Activated CD4-positive, CD25-positive, alpha-beta regulatory T cell (primary cell): ENCODE measurements around the gene NFIX.

Source experiments
- DNase-seq, 4 experiments: peaks; one replicate each; lab custom pipeline; 2025; lab: John Stamatoyannopoulos, UW

The NFIX gene

DNA sequence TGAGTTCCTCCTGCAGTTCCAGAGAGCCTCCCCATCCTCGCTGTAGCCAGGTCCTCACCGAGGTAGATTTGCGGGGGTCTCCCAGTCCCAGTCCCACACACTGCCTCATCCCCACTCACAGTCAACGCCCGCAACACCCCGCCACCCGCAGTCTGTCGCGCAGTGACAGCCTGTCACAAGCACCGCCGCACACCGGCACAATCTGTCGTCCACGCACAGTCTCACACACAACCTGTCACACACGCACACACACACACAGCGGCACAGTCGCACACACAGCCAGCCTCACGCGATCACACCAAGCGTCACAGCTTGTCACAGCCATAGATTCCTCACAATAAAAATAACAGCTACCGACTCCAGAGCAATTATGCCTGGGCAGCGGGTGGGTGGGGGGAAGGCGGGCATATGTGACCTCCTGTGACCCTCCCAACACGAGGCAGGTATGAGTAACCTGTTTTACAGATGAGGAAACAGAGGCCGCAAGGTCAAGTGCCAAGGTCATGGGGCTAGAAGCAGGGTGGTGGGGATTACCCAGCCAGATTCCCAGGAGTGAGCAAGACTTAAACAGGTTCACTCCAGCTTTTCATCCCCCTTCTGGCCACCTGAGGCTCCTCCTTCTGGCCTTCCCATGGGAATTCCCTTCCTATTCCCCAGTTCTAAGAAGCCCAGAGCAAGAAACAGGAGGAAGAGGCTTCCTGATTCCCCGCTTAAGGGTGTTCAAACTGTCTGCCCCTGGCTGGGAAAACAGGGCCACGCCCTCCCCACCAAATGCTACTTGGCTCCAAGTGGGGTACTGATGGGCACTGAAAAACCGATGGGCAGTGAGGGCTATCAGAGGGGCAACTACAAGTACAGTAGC lies 13.9 kb downstream of the NFIX start:
- no peak for DNase-seq

DNA sequence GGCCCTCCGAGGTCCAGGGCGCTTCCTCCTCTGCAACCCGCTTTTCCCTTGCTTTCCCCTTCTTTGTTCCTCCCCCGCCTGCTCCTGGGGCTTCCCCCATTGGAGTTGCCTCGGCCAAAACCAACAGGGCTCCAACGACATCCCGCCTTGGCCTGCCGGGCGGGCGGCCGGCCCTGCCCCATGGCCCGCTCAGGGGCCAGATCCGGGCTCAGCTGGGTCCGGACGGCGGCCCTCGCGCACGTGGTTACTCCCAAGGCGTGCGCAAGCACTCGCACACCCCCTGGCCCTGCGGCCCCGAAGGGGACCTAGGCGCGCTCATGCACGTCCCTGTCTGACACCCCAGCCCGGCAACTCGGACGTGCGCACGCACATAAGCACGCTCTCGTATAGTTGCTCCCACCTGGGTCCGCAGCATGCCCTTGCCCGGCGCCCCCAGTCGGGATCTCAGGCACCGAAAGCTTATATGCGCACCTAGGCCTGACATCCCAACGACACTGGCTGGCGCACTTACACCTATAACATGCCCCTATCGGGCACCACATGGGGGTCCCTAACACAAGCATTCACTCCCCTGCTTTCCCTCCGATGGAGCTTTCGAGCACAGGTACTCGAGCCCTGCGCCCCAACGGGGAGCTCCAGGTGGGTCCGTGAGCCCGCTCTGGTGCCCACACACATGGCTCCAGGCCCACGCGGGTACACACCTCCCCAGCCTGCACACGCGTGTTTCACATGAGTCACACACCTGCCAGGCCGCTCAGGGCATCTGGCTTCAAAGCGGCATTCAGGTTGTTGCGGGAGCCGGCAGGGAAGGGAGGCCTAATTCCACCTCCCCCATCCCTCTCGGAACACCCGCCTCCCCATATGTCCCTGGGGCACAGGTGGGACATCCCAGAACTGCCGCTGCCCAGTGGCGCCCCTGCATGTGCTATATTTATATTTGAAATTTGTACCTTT lies 15.0 kb downstream of the NFIX start:
- DNase-seq, result no peak

DNA sequence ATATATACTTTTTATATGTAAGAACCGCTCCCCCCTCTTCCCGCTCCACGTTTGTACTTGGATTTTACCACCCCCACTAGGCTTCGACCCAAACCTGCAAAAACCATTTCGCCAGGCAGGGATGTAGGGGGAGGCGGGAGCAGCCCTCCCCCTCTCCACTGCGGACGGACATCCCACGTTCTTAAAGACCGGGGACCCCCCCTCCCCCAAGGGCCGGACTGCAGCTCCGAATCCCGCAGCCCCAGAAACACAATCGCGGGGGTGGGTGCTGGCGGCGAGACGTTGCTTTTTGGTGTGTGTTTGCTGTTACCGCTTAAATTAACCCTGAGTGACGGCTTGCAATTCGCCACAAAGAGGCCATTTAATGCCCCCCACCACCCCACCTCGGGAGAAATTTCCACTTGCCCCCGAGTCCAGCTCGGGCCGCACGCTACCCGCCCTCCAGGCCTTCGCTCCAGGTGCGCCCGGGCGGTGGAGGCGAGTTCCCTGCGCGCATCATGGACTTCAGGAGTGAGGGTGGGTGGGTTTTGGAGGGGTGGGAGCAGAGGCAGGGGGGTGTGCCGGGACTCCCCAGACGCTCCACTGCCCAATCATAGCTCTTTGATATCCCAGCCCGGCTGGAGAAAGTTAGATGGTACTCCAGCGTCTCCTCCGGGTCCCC lies 15.8 kb downstream of the NFIX start:
- no peak for DNase-seq

DNA sequence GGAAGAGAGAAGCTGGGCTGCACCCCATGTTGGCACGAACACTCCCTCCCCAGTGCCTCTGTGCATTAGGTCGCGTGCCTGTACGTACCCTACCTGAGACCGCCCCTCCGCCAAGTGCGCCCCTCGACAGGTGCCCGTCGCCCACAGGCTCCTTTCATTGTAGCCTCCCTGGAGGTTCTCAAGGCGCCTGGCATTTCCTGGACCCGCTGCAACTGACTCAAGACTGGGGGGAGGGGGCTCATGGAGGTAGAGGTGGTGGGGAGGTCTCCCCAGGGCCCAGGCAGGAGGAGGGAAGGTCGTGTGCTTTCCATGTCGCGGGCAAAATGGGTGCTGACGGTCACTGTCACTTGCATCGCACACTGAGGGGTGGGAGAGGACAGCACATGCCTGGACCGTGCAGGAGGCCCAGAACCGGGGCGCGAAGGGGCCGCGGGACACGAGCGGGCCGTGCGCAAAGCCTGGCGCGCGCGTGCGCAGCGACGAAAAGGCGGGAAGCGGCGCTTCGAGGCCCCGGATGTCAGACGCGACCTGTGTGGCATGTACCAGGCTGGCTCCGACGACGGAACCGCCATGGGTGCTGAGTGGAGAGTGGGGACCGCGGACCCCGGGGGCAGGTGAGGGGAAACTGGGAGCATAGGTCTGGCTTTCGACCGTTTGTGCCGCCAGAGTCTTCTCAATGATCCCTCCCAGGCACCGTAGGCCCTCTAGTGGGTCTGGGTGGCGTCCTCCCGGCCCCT lies 16.5 kb downstream of the NFIX start:
- DNase-seq, result no peak

DNA sequence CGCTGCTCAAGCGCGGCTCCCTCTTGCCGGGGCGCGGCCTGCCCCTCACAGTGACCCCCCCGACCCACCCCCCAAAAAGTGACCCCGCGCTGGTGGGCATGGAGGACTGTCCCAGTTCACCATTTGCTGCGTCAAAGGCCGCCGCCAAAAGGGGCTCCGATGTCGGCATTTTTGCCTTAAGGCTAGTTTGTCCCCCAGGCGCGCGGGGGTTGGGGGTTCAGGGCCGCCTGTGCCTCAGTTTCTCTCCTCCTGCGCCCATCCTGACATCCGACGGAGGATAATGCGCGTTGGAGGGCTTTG lies 17.1 kb downstream of the NFIX start:
- DNase-seq, result no peak

DNA sequence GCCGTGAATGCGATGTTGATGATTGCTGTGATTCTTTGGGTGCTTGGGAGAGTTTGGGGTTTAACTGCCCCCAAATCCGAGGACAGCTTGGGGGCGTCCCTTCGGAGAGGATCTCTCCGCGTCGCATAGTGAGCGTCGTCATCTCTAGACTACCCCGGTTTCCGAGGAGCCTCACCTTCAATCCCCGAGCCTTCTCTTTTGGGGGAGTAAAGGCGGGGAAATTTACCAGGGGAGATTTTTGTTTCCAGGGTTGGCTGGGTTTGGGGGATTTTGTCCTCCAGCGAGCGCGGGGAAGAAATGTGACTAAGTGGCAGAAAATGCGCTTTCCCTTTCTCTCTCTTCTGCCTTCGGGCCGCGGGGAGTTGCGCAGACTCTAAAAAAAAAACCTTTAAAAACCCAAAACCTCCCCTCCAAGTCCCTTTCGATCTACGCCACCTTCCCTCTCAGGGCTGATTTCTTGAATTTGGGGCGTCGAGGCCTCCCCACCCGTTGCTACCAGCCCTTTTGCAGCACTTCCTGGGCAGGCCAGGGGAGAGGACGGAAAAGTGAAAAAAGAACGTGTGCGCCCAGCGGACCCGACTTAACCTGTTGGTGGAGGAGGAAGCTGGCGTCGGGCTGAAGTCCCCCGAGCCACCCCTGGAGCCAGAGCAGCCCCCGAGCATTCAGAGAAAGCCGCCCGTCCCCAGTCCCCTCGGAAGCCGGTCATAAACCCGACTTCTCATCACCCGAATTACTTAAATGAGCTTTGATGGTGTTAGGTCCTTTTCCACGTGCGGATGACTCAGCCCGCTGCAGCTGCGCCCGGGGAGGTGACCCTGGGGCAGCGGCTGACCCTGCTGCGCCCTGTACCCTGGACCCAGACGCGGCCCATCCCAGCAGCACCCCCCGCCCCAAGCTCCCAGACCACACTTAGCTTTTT lies 17.7 kb downstream of the NFIX start:
- DNase-seq, result no peak

DNA sequence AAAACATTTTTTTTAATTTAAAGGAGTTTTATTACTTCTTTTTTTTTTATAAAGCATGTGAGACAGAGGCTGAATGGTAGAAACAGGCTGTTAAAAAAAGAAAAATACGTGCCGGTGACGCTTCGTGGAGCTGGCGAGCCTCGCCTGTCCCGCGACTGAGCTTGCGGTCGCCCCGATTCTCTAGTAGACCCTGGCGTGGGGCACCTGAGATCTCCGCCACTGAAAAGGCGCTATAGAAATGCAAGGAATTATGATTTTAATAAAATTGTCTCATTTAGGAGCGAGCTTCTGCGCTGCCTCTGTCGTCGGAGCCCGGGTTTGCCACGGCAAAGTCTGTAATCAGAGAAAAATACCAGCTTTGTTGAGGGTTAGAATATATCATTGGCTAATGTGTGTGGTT lies 18.4 kb downstream of the NFIX start:
- DNase-seq, result no peak

DNA sequence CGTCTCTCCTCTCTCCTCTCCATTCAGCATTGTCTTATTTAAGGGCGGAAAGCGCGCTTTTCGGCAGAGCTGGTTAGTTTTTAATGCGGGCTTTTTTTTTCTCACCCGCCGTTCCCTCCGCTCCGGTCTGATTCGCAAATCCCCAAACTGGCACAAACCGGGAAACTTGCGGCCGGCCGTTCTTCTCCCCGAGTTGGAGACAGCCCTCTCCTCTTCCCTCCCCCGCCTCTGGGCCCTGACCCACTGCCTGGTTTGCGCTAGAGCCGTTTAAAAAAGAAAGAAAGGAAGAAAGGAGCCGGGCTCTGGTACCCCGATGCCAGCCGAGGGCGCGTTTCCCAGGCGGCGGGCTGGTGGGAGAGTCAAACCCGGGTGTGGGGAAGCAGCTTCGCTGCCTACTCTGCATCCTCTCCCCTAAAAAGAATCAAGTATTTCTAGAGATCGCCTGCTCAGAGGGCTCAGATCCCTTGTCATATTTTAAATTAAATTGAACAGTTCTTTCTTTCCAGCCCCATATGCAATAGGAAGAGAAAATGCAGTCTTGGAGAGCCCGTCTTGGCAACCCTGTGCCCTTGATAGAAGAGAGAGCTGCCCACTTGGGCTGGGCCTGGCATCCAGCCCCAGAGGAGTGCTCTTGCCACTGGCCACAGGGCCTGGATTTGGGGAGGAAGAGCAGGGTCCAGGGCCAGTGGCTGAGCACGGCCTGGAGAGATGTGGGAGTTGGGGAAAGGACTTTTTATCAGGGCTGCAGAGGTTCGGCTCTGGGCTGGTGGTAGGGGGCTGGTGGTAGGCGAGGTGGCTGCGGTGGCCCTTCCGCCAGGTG lies 19.0 kb downstream of the NFIX start:
- no peak for DNase-seq

DNA sequence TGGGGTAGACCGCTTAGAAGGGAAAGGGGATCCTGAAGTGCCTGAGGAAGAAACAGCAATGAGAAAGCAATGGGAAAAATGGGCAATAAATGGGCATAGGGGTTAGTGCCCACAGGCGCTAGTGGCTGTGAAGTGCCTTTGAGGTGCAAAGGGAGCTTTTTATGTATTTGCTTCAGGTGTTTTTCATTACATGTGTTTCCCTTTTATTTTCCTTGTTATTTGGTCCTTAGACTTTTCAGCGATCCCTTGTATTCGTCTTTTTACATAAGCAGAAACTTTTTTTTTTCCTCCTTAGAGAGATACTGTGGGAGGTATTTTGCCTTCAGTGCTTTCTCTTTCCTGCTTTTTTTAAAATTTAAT lies 19.6 kb downstream of the NFIX start:
- DNase-seq, result no peak

DNA sequence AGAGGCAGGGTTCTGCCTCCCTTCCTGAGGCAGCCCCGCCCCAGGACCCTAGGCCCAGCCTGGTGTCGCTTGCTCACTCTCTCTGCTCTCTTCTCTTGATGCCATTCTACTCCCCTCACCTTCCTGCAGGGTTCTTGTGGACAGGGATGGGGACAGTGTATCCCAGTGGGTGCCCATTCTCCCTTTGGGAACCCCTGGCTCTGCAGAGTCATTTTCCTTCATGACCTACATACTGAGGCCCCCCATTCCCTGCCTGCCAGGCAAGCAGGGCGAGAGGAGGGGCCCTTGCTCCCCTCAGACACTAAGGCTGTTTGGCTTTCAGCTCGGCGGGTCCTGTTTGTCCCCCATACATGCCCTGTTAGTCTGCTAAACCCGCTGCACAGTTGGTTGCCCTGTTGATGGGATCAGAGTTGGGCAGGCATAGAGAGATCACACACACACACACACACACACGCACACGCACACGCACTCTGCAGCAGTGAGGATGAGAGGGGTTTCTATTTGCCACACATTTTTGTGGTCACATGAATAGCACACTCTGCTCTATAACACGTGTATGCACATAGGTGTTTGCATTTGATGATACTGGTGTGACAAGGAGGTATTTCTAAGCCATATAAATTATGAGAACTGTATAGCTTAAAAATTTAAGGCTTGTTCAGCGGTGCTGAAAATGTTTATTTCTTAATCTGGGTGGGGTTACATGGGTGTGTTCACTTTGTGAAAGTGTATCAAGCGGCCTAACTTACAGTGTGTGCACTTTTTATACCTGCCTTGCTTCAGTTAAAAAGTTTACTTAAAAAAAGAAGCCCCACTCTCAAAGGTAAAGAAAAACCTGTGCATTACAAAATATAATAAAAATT lies 20.3 kb downstream of the NFIX start:
- no peak for DNase-seq

DNA sequence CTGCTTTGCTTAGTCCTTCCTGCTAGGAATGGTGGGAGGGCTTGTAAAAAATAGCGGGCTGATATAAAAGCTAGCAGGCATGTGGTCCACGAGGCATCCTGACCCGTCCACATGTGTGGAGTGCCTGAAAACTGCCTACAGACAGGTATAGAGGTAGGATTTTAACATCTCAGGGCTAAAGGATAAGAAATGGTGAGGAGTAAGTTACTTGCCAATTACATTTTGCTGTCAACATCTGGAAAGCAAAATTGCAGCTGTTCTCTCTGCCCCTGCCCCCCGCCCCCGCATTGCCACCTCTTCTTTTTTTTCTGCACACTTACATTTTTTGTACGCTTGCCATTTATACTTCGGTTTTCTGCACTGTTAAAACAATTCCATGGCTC lies 21.0 kb downstream of the NFIX start:
- DNase-seq, result no peak

DNA sequence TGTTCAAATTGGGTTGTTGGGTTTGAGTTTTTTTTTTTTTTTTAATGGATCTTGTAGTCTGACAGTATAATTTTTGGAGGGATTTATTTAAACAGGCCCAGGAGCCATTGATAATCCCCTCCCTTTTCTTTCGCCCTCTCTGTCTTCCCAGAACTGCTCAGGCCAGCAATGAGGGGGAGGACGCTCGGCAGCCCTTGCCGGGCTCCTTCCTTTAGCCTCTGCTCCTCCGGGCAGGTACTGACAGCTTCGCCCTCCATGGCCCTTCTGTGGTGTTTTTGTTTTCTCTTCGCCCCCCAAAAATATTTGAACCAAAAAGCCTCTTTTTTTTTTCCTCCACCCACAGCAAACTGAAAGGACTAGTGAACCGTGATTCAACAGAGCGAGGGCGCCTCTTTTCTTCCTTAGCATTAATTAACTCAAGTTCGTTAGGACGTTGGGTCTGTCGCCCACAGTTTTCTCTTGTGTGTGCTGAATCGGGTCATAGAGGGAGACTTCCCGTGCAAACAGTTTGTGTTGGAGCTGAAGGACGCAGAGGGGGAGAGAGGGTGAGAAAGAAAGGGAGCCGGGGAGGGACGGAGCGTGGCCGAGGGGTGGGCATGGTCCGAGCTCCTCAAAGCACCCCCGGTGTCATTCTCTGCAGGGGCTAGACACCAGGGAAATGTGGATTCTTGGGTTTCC lies 21.5 kb downstream of the NFIX start:
- DNase-seq, result no peak

DNA sequence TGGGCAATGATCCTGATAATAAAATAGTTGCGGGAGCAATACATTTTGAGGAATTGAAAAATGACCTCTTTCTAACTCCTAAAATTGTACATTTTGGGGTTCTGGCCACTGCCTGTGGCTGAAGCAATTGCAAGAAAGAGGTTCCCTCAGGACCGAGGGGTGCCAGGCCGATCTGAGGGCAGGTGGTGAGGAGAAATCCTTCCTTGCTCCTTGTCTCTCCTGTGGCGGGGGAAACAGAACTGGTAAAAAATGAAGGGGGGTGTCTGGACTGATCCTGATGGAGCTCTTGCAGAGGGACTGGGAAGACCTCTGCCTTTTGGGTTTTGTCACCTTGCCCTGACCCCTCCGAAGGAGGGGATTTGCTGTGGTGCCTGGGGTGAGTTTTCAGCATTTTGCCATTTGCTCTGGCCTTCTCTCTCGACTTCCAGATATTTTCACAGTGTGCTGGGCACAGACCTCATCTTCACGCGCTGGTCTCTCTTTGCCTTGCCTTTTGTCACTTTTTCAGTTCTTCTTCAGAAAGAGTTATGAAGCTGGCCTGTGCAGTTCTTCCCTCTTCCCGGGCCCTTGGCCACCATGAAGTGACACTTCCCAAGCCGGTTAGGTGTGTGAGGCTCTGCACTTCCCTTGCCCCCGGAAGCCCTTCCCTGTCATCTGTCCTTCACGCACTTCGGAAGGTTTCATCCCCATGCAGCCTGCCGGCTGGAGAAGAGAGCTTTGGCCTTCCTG lies 22.2 kb downstream of the NFIX start:
- DNase-seq, result no peak

DNA sequence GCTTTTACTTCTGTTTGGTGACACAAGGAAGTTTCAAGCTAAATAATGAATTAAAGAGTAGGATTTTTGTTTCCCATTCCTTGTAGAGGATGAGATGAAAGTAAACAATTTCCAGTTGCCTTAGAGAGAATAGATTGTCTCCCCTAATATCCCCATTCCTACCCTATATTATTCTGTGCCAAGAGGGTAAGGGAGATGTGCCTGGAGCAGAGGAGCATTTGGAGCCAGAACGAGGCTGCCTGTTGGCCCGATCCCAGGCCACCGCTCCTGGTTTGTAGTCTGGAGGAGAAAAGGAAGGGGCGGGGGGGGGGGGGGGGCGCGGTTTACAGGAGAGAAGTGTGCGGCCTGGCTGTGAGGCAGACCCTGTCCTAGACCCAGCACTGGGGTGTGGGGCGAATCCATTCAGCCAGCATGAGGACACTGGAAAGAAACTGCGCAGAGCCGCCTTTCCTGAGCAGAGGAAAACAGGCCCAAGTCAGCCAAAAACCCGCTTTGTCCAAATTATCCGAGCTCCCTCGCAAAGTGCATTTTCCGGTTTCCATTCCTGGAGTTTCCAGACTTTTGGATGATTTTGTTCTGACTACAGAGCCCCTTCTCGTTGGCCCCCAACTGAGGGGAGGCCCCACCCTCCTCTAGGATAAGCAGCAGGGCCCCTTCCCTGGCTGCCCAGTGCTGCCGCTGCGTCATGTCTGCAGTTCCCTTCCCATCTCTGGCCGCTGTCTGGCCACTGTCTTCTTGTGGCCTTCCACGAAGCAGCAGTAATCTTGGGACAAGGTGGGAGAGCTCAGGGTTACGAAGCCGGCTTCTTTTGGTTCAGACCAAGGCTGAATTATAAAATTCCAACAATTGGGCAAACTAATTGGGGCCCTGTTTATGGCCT lies 23.0 kb downstream of the NFIX start:
- no peak for DNase-seq

DNA sequence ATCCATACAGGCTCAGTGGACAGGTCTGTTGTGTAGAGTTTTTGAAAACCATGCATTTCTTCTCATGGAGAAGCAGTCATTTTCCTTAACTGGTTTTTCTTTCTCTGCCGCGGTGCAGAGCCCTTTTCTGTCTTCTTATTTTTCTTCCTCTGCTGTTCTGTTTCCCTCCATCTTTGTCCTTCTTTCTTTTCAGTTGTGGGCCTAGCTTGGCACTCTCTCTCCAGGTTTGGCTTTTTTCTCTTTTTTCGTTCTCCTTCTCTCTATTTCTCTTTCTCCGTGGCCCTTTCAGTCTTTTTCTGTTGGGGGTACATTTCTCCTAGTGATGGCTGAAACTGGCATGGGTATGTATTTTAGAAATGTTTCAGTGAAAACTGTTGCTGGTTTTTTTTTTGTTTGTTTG lies 24.1 kb downstream of the NFIX start:
- DNase-seq, result no peak

DNA sequence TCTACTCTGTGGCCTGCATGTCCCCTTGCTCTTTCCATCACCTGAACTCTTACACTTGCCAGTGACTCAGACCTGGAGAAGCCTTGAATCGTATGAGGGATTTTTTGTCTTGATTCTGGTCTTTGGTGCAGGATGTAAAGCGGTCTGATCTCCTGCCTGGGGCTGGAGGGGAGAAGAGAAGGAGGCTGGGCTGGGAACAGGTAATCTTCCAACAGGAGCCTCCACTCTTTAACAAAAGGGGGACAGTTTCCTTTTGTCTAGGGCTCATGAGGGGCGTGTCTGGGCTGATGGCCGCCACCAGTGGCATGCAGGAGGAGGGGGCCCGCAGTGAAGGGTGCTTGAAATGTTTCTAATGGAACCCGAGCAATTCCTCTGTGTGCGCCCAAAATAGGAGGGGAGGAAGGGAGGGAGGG lies 24.7 kb downstream of the NFIX start:
- no peak for DNase-seq
